HepG2 (cell line): Measurements from ENCODE around the gene KRT16. TPM values are rescaled to one million over a fixed set of nuclear protein-coding genes. Genes with fewer than 3 reads are reported as not detected.
A peak's percentile ranks its signal among the peaks of the same experiment; 100 is the strongest.

Source experiments
- AKNA ChIP-seq: sonication (generic); formaldehyde crosslinking; IDR thresholded peaks from 2 replicates; pipeline ENCODE4 v1.4.0; 2020; ENCODE audit warnings: missing genetic modification reagents, borderline replicate concordance
- BRF2 ChIP-seq: sonication (generic); formaldehyde crosslinking; IDR thresholded peaks from 2 replicates; pipeline ENCODE4 v1.8.1; 2022; ENCODE audit warnings: mild to moderate bottlenecking, missing genetic modification reagents
- EP300 ChIP-seq, 3 experiments: sonication (generic) in 1 of 3; formaldehyde crosslinking in 1 of 3; IDR thresholded peaks; 2 replicates each; pipeline versions ENCODE4 v1.5.1 to v1.6.1; 2011 to 2020; ENCODE audit warnings: low read depth in 2 of 3, low read length in 2 of 3, borderline replicate concordance in 1 of 3, improper control_type of control experiment in 1 of 3, mild to moderate bottlenecking in 1 of 3, missing genetic modification reagents in 1 of 3, moderate library complexity in 1 of 3
- GATA4 ChIP-seq: sonication (generic); IDR thresholded peaks from 2 replicates; pipeline ENCODE4 v1.6.1; 2016; ENCODE audit warnings: antibody characterized with exemption, low read depth, borderline replicate concordance
- HMGXB3 ChIP-seq: sonication (generic); formaldehyde crosslinking; IDR thresholded peaks from 2 replicates; pipeline ENCODE4 v1.4.0; 2020; ENCODE audit warnings: missing genetic modification reagents, borderline replicate concordance
- KLF16 ChIP-seq, 2 experiments: sonication (generic) in 1 of 2; formaldehyde crosslinking in 1 of 2; IDR thresholded peaks; 2 replicates each; pipeline versions ENCODE4 v1.6.1 to v1.8.0; 2016 to 2023; ENCODE audit warnings: missing genetic modification reagents in 2 of 2, missing compliant biosample characterization in 1 of 2
- PBX3 ChIP-seq: sonication (generic); formaldehyde crosslinking; IDR thresholded peaks from 2 replicates; pipeline ENCODE4 v1.8.1; 2023; ENCODE audit warnings: missing genetic modification reagents, inconsistent platforms, borderline replicate concordance
- SIN3B ChIP-seq: fragments of 150-350 bp; IDR thresholded peaks from 2 replicates; pipeline ENCODE4 v1.6.1; 2014; ENCODE audit warnings: low read length
- SRSF1 ChIP-seq: fragments of 200-400 bp; formaldehyde crosslinking; optimal IDR thresholded peaks from 2 replicates; pipeline ENCODE3; 2017; ENCODE audit warnings: mild to moderate bottlenecking, low read depth, low read length, moderate library complexity
- ZEB1 ChIP-seq: IDR thresholded peaks from 2 replicates; pipeline ENCODE4 v1.6.1; 2012; ENCODE audit warnings: mild to moderate bottlenecking, low read depth, inconsistent platforms; ENCODE audit not compliant: insufficient replicate concordance
- ZKSCAN1 ChIP-seq: fragments of 150-350 bp; IDR thresholded peaks from 2 replicates; pipeline ENCODE4 v1.6.1; 2014; ENCODE audit warnings: low read length
- ZNF121 ChIP-seq: sonication (generic); formaldehyde crosslinking; IDR thresholded peaks from 2 replicates; pipeline ENCODE4 v1.5.0; 2020; ENCODE audit warnings: mild to moderate bottlenecking, missing genetic modification reagents
- ZNF136 ChIP-seq: sonication (generic); formaldehyde crosslinking; IDR thresholded peaks from 2 replicates; pipeline ENCODE4 v1.8.1; 2022; ENCODE audit warnings: low read depth, mild to moderate bottlenecking, moderate library complexity, missing genetic modification reagents
- ZNF230 ChIP-seq: sonication (generic); formaldehyde crosslinking; IDR thresholded peaks from 2 replicates; pipeline ENCODE4 v1.4.0; 2020; ENCODE audit warnings: mild to moderate bottlenecking, missing genetic modification reagents
- ZNF264 ChIP-seq: sonication (generic); formaldehyde crosslinking; IDR thresholded peaks from 2 replicates; pipeline ENCODE4 v1.4.0; 2020; ENCODE audit warnings: missing genetic modification reagents
- ZNF331 ChIP-seq: sonication (generic); formaldehyde crosslinking; IDR thresholded peaks from 2 replicates; pipeline ENCODE4 v1.4.0; 2020; ENCODE audit warnings: missing genetic modification reagents
- ZNF382 ChIP-seq: sonication (generic); formaldehyde crosslinking; IDR thresholded peaks from 2 replicates; pipeline ENCODE4 v1.5.0; 2020; ENCODE audit warnings: missing genetic modification reagents, mild to moderate bottlenecking, borderline replicate concordance
- ZNF678 ChIP-seq: sonication (generic); formaldehyde crosslinking; IDR thresholded peaks from 2 replicates; pipeline ENCODE4 v1.4.0; 2020; ENCODE audit warnings: mild to moderate bottlenecking, missing genetic modification reagents
- polyA plus RNA-seq, 8 experiments: library from polyadenylated mRNA; depleted of rRNA in 3 of 8; stranded (reverse) in 7 of 8; unstranded in 1 of 8; fragments of >200 nt; fragmentation: Illumina TruSeq in 4 of 8; extraction: Trizol in 4 of 8; gene quantifications; 2 replicates each; pipeline versions ENCODE4 v1.2.1 to v1.2.3, GENCODE V29; 2011 to 2016; ENCODE audit warnings: low read depth in 4 of 8, missing spikeins in 1 of 8, mixed read lengths in 1 of 8; ENCODE audit not compliant: insufficient read depth in 1 of 8
- total RNA-seq, 5 experiments: library from RNA; depleted of rRNA; stranded (reverse); fragments of >200 nt; fragmentation: Illumina TruSeq; extraction: Trizol; gene quantifications; 2 replicates each; pipeline ENCODE4 v1.2.3, GENCODE V29; 2016; ENCODE audit warnings: low read depth in 1 of 5

Gene KRT16
- total and polyA plus RNA-seq, 2 of the 13 experiments (the other 11 are each of a cell fraction or from before 2014, with no cell fraction given): not detected

- TF ChIP-seq PBX3 (no peak), ZNF121 (no peak), ZNF136 (CRISPR knock-in tag) (no peak), ZNF382 (no peak), AKNA (no peak), ZNF264 (CRISPR knock-in tag) (no peak), ZEB1 (no peak), ZKSCAN1 (no peak), ZNF230 (0 out of 2 replicates have a peak, but pooled peaks have one; percentile 19), ZNF678 (CRISPR knock-in tag) (no peak), KLF16 (CRISPR knock-in tag; IDR thresholded peaks at IDR 0.05) (peak in 1 of 2 experiments; percentile 27; a peak in 1 of 4 replicates), SRSF1 (no peak), BRF2 (no peak), SIN3B (no peak), EP300 (IDR thresholded peaks at IDR 0.05; ENCODE audit: low read depth in 2 of 2, low read length in 2 of 2) (no peak), EP300 (CRISPR knock-in tag; IDR thresholded peaks at IDR 0.05; ENCODE audit: borderline replicate concordance) (no peak), HMGXB3 (CRISPR knock-in tag) (no peak), ZNF331 (CRISPR knock-in tag) (peak; percentile 15; the same call in 1 of the 2 replicates), GATA4 (no peak)
These were observed 35.4 kb upstream of the KRT16 start (continued) for GRCh38 chr17:41647940-41648410.
